Skeletal muscle tissue (tissue), 4 donors: ENCODE measurements around the gene DOK7. TPM values are rescaled to one million over a fixed set of nuclear protein-coding genes. Genes with fewer than 3 reads are reported as not detected.
"Not testable (repeated sequence)": the region's sequence is repeated elsewhere in the genome, so short reads cannot be mapped to it uniquely, and the experiment has no call there.

Source experiments
- H3K27ac ChIP-seq: one replicate; pipeline ENCODE4 v1.7.0; 2013; ENCODE audit warnings: mild to moderate bottlenecking, low read depth, low read length, inconsistent platforms
- H3K27me3 ChIP-seq, 3 donors: one replicate each; pipeline ENCODE4 v1.7.0; 2013; ENCODE audit warnings: low read length in 3 of 3; ENCODE audit not compliant: control insufficient read depth in 3 of 3, insufficient read depth in 3 of 3
- H3K36me3 ChIP-seq, 3 donors: one replicate each; pipeline ENCODE4 v1.7.0; 2013; ENCODE audit warnings: low read length in 3 of 3; ENCODE audit not compliant: control insufficient read depth in 3 of 3, insufficient read depth in 3 of 3
- H3K4me1 ChIP-seq, 3 donors: one replicate each; pipeline ENCODE4 v1.7.0; 2013; ENCODE audit warnings: low read length in 3 of 3, mild to moderate bottlenecking in 3 of 3; ENCODE audit not compliant: control insufficient read depth in 3 of 3, insufficient read depth in 3 of 3
- H3K4me3 ChIP-seq, 3 donors: one replicate each; pipeline ENCODE4 v1.7.0; 2013; ENCODE audit warnings: low read length in 3 of 3
- H3K9ac ChIP-seq, 3 donors: one replicate each; pipeline ENCODE4 v1.7.0; 2013; ENCODE audit warnings: low read length in 3 of 3, mild to moderate bottlenecking in 3 of 3, moderate library complexity in 2 of 3, low read depth in 1 of 3
- H3K9me3 ChIP-seq, 3 donors: one replicate each; pipeline ENCODE4 v1.7.0; 2013; ENCODE audit warnings: low read length in 3 of 3; ENCODE audit not compliant: control insufficient read depth in 3 of 3
- total RNA-seq: library from RNA; depleted of rRNA; stranded (reverse); fragments of >200 nt; gene quantifications from one replicate; pipeline ENCODE4 v1.2.3, GENCODE V29; 2014
- donor health status: Osteomylitis.

The DOK7 gene
- total RNA-seq, 1 donor from 2014 or later, result 9.9 TPM

DNA sequence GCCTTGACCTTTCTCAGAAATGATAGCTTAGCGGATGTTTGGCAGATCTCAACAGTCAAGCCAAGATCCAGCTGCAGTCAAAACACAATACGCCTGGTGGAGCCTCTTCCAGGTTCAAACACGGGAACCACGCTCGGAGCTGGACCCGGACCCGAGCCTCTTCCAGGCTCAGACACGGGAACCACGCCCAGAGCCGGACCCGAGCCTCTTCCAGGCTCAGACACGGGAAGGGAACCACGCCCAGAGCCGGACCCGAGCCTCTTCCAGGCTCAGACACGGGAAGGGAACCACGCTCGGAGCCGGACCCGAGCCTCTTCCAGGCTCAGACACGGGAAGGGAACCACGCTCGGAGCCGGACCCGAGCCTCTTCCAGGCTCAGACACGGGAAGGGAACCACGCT, 48.5 kb downstream of the DOK7 start:
- H3K9ac ChIP-seq, H3K27me3 ChIP-seq, H3K4me3 ChIP-seq, H3K9me3 ChIP-seq, H3K27ac ChIP-seq, H3K4me1 ChIP-seq: not testable (repeated sequence)
- peaks cover 50 to 71% (median 68%) of the 10 kb centered on the region in 3 donors for H3K36me3 ChIP-seq

- H3K27me3 ChIP-seq, result no peaks in the 10 kb centered on the region
- H3K9ac ChIP-seq, result no peak overlapping the region
- H3K9me3 ChIP-seq, result no peaks in the 10 kb centered on the region
- H3K27ac ChIP-seq, result no peak overlapping the region
- no peak overlapping the region for H3K4me3 ChIP-seq
- peaks cover 57 to 75% (median 71%) of the 10 kb centered on the region in 3 donors for H3K36me3 ChIP-seq
- no peaks in the 10 kb centered on the region for H3K4me1 ChIP-seq
Observed at GRCh38 chr4:3512279-3512678, 49.2 kb downstream of the DOK7 start.

- no peaks in the 10 kb centered on the region for H3K9me3 ChIP-seq
- no peaks in the 10 kb centered on the region for H3K4me1 ChIP-seq
- H3K27ac ChIP-seq, result no peak overlapping the region
Observed at GRCh38 chr4:3512719-3513118, 49.6 kb downstream of the DOK7 start.

GRCh38 chr4:3513807-3514206, 50.7 kb downstream of the DOK7 start:
- Histone ChIP-seq H3K9ac (no peak overlapping the region), H3K9me3 (no peaks in the 10 kb centered on the region), H3K36me3 (peaks cover 63 to 76% (median 74%) of the 10 kb centered on the region in 3 donors), H3K4me3 (no peak overlapping the region), H3K4me1 (no peaks in the 10 kb centered on the region), H3K27me3 (no peaks in the 10 kb centered on the region), H3K27ac (no peak overlapping the region)

More at GRCh38 chr4:3512719-3513118, 49.6 kb downstream of the DOK7 start:
- H3K36me3 ChIP-seq, result peaks cover 61 to 76% (median 75%) of the 10 kb centered on the region in 3 donors
- no peaks in the 10 kb centered on the region for H3K27me3 ChIP-seq
- H3K4me3 ChIP-seq, result no peak overlapping the region
- H3K9ac ChIP-seq, result no peak overlapping the region

GRCh38 chr4:3514221-3514780, 51.2 kb downstream of the DOK7 start:
- H3K9ac ChIP-seq, result no peak overlapping the region
- no peaks in the 10 kb centered on the region for H3K4me1 ChIP-seq
- H3K27ac ChIP-seq, result no peak overlapping the region
- peaks cover 66 to 76% (median 75%) of the 10 kb centered on the region in 3 donors for H3K36me3 ChIP-seq
- no peaks in the 10 kb centered on the region for H3K27me3 ChIP-seq
- H3K4me3 ChIP-seq, result no peak overlapping the region
- H3K9me3 ChIP-seq, result no peaks in the 10 kb centered on the region

- Histone ChIP-seq H3K36me3 (peaks cover 72 to 80% (median 77%) of the 10 kb centered on the region in 3 donors), H3K4me3 (no peak overlapping the region), H3K27ac (no peak overlapping the region), H3K4me1 (no peaks in the 10 kb centered on the region), H3K27me3 (no peaks in the 10 kb centered on the region), H3K9me3 (no peaks in the 10 kb centered on the region), H3K9ac (no peak overlapping the region)
Observed at GRCh38 chr4:3514806-3515501, 51.8 kb downstream of the DOK7 start.

DNA sequence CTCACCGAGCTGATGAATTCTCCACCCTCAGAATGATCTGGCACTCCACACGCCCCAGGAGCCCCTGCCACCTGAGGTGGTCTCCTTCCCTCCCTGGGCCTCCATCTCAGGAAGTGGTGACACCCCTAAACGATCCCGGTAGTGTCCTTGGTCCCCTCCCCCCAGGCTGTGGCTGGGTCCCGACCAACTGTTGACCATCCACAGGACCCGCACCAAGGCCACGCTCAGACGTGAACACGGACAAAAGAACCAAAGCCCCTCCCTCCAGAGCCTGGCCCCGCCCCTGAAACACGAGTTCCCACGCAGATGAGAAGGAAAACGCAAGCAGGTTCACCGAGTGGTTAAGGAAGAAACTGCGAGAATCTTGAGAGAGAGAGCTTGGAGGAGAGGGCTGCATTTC, 52.5 kb downstream of the DOK7 start:
- no peaks in the 10 kb centered on the region for H3K9me3 ChIP-seq
- H3K4me3 ChIP-seq, result no peak overlapping the region
- no peak overlapping the region for H3K27ac ChIP-seq
- H3K27me3 ChIP-seq, result no peaks in the 10 kb centered on the region
- H3K9ac ChIP-seq, result no peak overlapping the region
- H3K4me1 ChIP-seq, result no peaks in the 10 kb centered on the region
- peaks cover 71 to 80% (median 79%) of the 10 kb centered on the region in 3 donors for H3K36me3 ChIP-seq

- H3K36me3 ChIP-seq, result peaks cover 75 to 82% (median 76%) of the 10 kb centered on the region in 3 donors
Observed at GRCh38 chr4:3516061-3516835, 53.1 kb downstream of the DOK7 start.

DNA sequence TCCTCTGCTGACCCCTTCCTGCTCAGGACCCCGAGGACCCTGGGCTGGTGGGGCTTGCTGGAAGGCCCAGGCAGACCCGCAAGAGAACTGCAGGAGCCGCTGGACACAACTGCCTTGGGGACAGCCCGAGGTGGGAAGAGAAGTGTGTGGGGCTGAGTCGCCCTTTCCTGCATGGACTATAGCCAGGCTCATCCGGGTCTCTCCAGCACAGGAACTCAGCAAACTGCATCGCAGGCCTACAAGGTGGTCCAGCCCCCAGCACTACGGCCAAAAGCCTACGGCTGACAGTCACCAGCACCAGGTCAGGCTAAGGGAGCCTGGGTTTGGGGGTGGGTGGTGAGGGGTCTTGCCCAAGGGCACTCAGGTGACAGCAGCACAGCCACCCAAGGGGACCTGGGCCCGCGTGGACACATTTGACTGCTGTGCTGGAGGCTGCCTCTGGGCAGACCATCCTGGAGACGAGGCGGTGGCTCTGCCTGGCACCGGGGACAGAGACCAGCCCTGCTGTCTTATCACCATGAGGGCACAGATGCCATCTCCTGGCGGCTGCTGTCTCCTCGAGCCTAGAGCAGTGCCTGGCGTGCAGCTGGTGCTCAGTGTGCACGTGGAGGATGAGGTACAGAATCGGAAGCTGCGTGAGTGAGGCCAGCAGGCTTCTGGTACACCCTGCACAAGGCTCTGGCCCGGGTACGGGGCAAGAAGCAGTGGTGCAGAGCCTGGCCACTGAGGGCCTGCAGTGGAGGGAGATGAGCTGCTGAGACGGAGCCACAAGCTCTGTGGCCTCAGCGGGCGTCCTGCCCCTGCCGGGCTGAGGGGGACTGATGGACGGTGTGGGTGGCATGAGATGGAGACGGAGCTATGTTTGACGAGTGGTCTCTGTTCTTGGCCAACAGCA, 54.0 kb downstream of the DOK7 start:
- H3K36me3 ChIP-seq, result peaks cover 79 to 83% (median 81%) of the 10 kb centered on the region in 3 donors
- H3K9me3 ChIP-seq, result no peaks in the 10 kb centered on the region
- H3K27ac ChIP-seq, result no peak overlapping the region
- H3K9ac ChIP-seq, result no peak overlapping the region
- no peaks in the 10 kb centered on the region for H3K27me3 ChIP-seq
- H3K4me1 ChIP-seq, result no peaks in the 10 kb centered on the region
- no peak overlapping the region for H3K4me3 ChIP-seq

More at GRCh38 chr4:3516061-3516835, 53.1 kb downstream of the DOK7 start:
- Histone ChIP-seq H3K4me1 (no peaks in the 10 kb centered on the region), H3K9ac (no peak overlapping the region), H3K27ac (no peak overlapping the region), H3K4me3 (no peak overlapping the region), H3K27me3 (no peaks in the 10 kb centered on the region), H3K9me3 (no peaks in the 10 kb centered on the region)
